ENCODE results near the gene RUBCNL. TPM values are rescaled to one million over a fixed set of nuclear protein-coding genes. Genes with fewer than 3 reads are reported as not detected.

Gene RUBCNL
- total and polyA plus RNA-seq, 2 experiments from 2014 or later = 4.2 to 5.9 TPM

GRCh38 chr13:46295491-46296114 lies 91.4 kb downstream of the RUBCNL start (continued):
- TF ChIP-seq, protein P1, sequence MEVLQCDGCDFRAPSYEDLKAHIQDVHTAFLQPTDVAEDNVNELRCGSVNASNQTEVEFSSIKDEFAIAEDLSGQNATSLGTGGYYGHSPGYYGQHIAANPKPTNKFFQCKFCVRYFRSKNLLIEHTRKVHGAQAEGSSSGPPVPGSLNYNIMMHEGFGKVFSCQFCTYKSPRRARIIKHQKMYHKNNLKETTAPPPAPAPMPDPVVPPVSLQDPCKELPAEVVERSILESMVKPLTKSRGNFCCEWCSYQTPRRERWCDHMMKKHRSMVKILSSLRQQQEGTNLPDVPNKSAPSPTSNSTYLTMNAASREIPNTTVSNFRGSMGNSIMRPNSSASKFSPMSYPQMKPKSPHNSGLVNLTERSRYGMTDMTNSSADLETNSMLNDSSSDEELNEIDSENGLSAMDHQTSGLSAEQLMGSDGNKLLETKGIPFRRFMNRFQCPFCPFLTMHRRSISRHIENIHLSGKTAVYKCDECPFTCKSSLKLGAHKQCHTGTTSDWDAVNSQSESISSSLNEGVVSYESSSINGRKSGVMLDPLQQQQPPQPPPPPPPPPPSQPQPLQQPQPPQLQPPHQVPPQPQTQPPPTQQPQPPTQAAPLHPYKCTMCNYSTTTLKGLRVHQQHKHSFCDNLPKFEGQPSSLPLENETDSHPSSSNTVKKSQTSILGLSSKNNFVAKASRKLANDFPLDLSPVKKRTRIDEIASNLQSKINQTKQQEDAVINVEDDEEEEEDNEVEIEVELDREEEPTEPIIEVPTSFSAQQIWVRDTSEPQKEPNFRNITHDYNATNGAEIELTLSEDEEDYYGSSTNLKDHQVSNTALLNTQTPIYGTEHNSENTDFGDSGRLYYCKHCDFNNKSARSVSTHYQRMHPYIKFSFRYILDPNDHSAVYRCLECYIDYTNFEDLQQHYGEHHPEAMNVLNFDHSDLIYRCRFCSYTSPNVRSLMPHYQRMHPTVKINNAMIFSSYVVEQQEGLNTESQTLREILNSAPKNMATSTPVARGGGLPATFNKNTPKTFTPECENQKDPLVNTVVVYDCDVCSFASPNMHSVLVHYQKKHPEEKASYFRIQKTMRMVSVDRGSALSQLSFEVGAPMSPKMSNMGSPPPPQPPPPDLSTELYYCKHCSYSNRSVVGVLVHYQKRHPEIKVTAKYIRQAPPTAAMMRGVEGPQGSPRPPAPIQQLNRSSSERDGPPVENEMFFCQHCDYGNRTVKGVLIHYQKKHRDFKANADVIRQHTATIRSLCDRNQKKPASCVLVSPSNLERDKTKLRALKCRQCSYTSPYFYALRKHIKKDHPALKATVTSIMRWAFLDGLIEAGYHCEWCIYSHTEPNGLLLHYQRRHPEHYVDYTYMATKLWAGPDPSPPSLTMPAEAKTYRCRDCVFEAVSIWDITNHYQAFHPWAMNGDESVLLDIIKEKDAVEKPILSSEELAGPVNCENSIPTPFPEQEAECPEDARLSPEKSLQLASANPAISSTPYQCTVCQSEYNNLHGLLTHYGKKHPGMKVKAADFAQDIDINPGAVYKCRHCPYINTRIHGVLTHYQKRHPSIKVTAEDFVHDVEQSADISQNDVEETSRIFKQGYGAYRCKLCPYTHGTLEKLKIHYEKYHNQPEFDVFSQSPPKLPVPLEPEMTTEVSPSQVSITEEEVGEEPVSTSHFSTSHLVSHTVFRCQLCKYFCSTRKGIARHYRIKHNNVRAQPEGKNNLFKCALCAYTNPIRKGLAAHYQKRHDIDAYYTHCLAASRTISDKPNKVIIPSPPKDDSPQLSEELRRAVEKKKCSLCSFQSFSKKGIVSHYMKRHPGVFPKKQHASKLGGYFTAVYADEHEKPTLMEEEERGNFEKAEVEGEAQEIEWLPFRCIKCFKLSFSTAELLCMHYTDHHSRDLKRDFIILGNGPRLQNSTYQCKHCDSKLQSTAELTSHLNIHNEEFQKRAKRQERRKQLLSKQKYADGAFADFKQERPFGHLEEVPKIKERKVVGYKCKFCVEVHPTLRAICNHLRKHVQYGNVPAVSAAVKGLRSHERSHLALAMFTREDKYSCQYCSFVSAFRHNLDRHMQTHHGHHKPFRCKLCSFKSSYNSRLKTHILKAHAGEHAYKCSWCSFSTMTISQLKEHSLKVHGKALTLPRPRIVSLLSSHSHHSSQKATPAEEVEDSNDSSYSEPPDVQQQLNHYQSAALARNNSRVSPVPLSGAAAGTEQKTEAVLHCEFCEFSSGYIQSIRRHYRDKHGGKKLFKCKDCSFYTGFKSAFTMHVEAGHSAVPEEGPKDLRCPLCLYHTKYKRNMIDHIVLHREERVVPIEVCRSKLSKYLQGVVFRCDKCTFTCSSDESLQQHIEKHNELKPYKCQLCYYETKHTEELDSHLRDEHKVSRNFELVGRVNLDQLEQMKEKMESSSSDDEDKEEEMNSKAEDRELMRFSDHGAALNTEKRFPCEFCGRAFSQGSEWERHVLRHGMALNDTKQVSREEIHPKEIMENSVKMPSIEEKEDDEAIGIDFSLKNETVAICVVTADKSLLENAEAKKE (CRISPR knock-in tag; IDR thresholded peaks at IDR 0.05) = no peak
- TF ChIP-seq, protein P2, sequence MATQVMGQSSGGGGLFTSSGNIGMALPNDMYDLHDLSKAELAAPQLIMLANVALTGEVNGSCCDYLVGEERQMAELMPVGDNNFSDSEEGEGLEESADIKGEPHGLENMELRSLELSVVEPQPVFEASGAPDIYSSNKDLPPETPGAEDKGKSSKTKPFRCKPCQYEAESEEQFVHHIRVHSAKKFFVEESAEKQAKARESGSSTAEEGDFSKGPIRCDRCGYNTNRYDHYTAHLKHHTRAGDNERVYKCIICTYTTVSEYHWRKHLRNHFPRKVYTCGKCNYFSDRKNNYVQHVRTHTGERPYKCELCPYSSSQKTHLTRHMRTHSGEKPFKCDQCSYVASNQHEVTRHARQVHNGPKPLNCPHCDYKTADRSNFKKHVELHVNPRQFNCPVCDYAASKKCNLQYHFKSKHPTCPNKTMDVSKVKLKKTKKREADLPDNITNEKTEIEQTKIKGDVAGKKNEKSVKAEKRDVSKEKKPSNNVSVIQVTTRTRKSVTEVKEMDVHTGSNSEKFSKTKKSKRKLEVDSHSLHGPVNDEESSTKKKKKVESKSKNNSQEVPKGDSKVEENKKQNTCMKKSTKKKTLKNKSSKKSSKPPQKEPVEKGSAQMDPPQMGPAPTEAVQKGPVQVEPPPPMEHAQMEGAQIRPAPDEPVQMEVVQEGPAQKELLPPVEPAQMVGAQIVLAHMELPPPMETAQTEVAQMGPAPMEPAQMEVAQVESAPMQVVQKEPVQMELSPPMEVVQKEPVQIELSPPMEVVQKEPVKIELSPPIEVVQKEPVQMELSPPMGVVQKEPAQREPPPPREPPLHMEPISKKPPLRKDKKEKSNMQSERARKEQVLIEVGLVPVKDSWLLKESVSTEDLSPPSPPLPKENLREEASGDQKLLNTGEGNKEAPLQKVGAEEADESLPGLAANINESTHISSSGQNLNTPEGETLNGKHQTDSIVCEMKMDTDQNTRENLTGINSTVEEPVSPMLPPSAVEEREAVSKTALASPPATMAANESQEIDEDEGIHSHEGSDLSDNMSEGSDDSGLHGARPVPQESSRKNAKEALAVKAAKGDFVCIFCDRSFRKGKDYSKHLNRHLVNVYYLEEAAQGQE (IDR thresholded peaks at IDR 0.05; ENCODE audit: unreplicated experiment) = no peak
- TF ChIP-seq NANOG (IDR thresholded peaks at IDR 0.05; ENCODE audit: borderline replicate concordance) = no peak
- TF ChIP-seq ETS1 (IDR thresholded peaks at IDR 0.05) = no peak
- no peak for TF ChIP-seq CREB1 (CRISPR knock-in tag; IDR thresholded peaks at IDR 0.05; ENCODE audit: low read depth)
- no peak for TF ChIP-seq POLR2AphosphoS5 (IDR thresholded peaks at IDR 0.05; ENCODE audit: low read depth)
- no peak for TF ChIP-seq EZH2 (IDR thresholded peaks at IDR 0.05; ENCODE audit: low read depth, unreplicated experiment)
- TF ChIP-seq ZNF114 (CRISPR knock-in tag; IDR thresholded peaks at IDR 0.05) = no peak
